GM19193 (cell line): ENCODE measurements around the gene MRPS10.

Experiments
- POLR2A ChIP-seq: IDR thresholded peaks from 4 replicates; pipeline ENCODE4 v1.6.1; 2011; ENCODE audit not compliant: insufficient read depth, insufficient read length; ENCODE audit errors: extremely low read depth

Gene MRPS10

GRCh38 chr6:42217519-42218367, at the start of gene MRPS10:
MRPS10 (minus strand) TSS chr6:42217861; CDS start chr6:42217849, 12 bp downstream.
- TF ChIP-seq POLR2A, result peak; percentile 91

GRCh38 chr6:42266538-42266937, 48.9 kb upstream of the MRPS10 start:
- no peak for TF ChIP-seq POLR2A

- TF ChIP-seq POLR2A, result no peak
Measured at GRCh38 chr6:42264852-42265390, 47.3 kb upstream of the MRPS10 start.

GRCh38 chr6:42264162-42264851, 46.6 kb upstream of the MRPS10 start:
- TF ChIP-seq POLR2A, result no peak

- TF ChIP-seq POLR2A, result no peak
Measured at GRCh38 chr6:42263165-42263728, 45.6 kb upstream of the MRPS10 start.

- no peak for TF ChIP-seq POLR2A
Measured at GRCh38 chr6:42260972-42261371, 43.3 kb upstream of the MRPS10 start.

GRCh38 chr6:42260396-42260888, 42.8 kb upstream of the MRPS10 start:
- no peak for TF ChIP-seq POLR2A

DNA sequence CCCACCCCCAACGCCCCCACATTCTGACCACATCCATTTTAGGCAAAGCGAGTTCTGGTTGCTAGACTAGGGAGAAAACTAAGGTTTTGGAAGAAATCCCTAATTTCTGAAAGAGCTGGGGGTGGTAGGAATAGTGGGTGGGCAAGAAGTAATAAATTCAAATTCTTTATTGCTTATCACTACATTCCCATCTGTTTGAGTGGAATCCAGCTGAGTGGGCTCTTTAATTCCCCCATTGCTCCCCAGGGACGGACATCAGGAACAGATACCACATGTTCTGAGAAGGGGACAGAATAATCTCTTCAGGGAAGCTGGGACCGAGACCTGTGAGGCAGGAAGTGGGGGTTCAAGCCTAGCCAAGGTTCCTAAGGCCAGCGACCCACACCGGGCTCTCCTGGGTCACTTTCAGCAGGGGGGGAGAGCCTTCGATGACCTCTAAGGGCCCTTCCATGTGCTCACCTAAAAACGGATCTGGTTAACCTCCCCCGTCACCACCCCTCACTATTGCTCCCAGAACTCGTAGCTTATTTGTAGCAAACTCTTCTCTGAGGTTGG, 42.3 kb upstream of the MRPS10 start:
- no peak for TF ChIP-seq POLR2A

DNA sequence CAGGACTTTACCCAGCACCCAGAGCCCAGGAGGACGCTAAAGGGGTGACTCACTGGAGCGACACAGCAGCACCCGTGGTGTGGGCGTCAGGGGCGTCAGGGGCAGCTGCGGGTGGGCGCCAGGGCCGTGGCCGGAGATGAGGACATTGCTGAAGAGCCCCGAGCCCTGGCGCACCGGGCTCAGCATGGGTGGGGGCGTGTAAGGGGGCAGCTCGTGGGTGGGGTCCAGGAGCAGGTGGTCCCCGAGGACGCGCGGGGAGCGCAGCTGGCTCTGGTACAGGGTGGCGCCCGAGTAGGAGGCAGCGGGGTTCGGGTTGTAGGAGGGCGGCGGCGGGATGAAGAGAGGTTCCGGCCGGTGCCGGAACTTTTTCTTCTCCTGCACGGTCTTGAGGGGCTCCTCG, 41.6 kb upstream of the MRPS10 start:
- TF ChIP-seq POLR2A, result no peak

- TF ChIP-seq POLR2A, result no peak
Measured at GRCh38 chr6:42257614-42258013, 40.0 kb upstream of the MRPS10 start.

DNA sequence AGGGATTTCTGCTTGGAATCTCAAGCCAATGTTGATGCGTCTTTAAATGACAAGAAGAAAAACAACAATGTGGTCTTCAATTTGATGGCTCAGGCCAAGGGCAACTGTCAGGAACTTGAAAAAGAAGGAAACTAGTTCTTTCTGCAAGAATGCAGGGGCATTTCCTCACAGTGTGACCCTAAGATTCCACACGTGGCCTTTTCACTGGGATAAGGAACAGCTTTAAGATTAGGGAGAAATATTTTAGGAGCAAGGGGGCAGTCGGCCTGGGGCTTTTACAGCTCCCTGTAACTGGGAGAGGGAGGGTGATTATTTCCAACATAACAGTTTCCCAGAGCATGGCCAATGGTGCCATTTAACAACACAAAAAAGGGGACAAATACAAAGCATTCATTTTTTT, 39.4 kb upstream of the MRPS10 start:
- TF ChIP-seq POLR2A, result no peak

DNA sequence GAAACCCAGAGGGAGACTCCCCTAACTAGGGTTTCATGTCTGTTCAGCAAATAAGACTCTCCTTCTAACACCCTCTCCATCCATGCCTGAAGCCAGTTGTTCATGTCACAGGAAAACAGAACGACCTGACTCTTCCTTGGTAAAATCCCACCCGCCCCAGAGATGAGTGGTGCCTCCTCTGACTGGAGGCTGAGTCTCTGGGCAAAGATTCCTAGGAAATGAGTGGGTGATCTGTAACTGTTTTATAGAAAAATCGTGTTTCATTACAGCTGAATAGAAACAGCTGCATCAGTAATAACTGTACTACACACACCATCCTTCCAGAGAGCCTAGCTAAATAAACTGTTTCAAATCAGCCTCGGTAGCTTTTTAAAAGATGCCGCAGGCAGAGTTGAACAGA, 37.4 kb upstream of the MRPS10 start:
- no peak for TF ChIP-seq POLR2A

DNA sequence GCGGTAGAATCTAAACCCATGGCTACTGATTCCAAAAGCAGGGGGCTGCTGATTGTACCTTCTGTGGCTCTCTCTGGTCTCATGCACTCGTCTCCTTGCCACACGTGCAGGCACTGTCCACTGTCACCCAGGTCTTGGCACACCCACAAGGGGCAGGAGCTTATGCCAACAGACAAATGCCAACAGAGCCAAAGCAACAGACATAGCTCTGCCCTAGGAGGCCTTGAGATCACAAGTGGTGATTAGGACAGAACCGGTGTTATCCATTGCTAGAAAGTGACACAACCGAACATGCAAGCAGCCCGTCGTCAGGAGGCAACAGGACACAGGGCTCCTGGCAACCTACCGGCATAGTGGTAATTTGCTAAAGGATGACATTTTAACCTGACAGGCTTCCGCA, 36.8 kb upstream of the MRPS10 start:
- no peak for TF ChIP-seq POLR2A

DNA sequence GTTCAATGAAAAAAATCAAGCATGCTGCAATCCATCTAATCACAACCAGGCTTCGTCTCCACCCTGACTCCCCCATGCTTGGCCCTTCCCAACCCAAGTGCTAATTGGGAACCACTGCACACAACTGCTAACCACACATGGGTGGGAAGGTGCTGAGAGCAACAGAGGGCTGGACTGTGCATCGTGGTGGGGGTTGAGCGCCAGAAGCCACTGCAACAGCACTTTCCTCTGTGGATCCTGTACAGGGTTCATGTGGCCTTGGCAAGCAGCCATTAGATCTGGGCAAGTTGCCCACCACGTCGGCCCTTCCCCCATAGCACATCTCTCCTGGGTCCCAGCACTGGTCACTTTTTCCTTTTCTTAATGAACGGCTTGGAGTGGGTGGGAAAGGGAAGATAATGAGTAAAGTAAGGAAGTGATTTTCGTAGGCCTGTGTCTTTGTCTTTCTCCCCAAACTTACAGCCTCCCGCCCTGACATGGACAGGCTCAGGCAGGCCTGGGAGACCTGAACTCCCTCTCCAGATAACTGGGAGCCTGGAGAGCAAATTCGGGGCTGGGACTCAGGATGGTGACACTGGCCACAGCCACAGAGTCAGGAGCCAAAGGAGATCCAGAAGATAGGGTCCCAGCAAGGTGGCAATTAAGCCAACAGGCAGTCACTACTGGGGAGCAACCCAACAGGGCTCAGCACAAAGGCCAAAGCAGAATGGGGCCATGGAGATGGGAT, 34.4 kb upstream of the MRPS10 start:
- no peak for TF ChIP-seq POLR2A
